Activated CD8-positive, alpha-beta T cell treated with anti-CD3 and anti-CD28 coated beads for 36 hours (primary cell): ENCODE measurements around the gene UBXN10. TPM values are rescaled to one million over a fixed set of nuclear protein-coding genes. Genes with fewer than 3 reads are reported as not detected.

Experiments used
- ATAC-seq: fragments of 200-7000 bp; cut with Tn5 transposase; one replicate; pipeline ENCODE4 v1.10.0; 2021; ENCODE audit warnings: mild to moderate bottlenecking, moderate library complexity
- CTCF ChIA-PET: fragments of 350-600 bp; sonication (Branson Sonifier 250); formaldehyde crosslinking; loops from one replicate; lab custom pipeline; 2021; ENCODE audit warnings: antibody characterized with exemption; lab: Charles Lee
- POLR2A ChIA-PET: fragments of 350-600 bp; sonication (Branson Sonifier 250); formaldehyde crosslinking; loops from one replicate; lab custom pipeline; 2021; ENCODE audit warnings: antibody characterized with exemption; lab: Charles Lee
- DNase-seq: peaks from one replicate; pipeline ENCODE4 v3.0.0-alpha.2; 2020
- H3K27ac Mint-ChIP-seq: one replicate; pipeline ENCODE4 v1.8.0; 2021; ENCODE audit warnings: mild to moderate bottlenecking, mixed read lengths
- H3K27me3 Mint-ChIP-seq: one replicate; pipeline ENCODE4 v1.8.0; 2021; ENCODE audit warnings: mixed read lengths
- H3K36me3 Mint-ChIP-seq: one replicate; pipeline ENCODE4 v1.8.0; 2021; ENCODE audit warnings: low read depth, mixed read lengths
- H3K4me1 Mint-ChIP-seq: one replicate; pipeline ENCODE4 v1.8.0; 2021; ENCODE audit warnings: low read depth, mixed read lengths
- H3K4me3 Mint-ChIP-seq: one replicate; pipeline ENCODE4 v1.8.0; 2021; ENCODE audit warnings: mild to moderate bottlenecking, moderate library complexity, mixed read lengths
- H3K9me3 Mint-ChIP-seq: one replicate; pipeline ENCODE4 v1.8.0; 2021; ENCODE audit warnings: mixed read lengths
- intact Hi-C: fragments of 100-400 bp; cut with micrococcal nuclease; formaldehyde crosslinking; loops from one replicate; pipeline ENCODE4 v1.10.0; 2022
- total RNA-seq, 2 experiments: library from RNA; stranded (reverse); gene quantifications; one replicate each; pipeline ENCODE4 v1.2.3, GENCODE V29; 2021
- TF ChIP-seq, protein P1 (sequence below): fragments of 200-600 bp; IDR thresholded peaks from one replicate; pipeline ENCODE4 v1.8.0; 2022; ENCODE audit warnings: antibody characterized with exemption, mild to moderate bottlenecking

UBXN10 gene
- total RNA-seq, 2 experiments from 2014 or later, result 0.34 to 0.45 TPM

DNA sequence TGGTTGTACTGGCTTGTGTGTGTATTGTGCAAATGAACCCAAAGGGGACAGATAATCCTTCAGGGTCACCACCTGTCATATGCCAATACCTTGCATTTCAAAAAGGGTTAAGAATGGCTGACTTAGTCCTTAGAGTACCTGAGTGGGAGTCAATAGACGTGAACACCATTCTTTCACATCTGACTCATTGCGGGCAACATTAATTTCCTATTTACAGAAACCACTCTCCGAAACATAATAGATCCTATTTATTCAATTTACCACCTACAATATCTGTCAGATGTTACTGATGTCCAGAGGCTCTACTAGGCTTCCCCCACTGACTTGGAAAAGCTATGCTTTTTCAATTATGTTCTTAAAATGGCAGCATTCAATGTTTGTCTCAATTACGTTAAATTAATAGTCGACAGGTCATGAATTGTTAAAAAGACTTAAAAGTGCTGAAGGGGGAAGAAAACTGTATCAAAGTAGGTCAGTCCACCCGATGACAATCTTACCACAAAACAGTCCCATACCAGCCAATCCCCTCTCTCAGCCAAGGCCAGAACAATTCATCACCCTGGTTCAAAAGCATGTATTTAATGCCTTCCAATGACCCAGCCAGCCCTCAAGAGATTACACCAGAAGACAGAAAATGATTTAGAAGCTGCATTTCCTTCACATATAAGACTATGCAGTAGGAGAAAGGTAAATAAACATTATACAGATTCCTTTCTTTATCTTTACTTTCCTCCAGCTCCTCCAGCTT, 49.1 kb downstream of the UBXN10 start:
- H3K4me1 Mint-ChIP-seq, result no peaks in the 10 kb centered on the region
- no peaks in the 10 kb centered on the region for H3K36me3 Mint-ChIP-seq
- H3K27ac Mint-ChIP-seq, result no peak overlapping the region
- TF ChIP-seq, protein P1, sequence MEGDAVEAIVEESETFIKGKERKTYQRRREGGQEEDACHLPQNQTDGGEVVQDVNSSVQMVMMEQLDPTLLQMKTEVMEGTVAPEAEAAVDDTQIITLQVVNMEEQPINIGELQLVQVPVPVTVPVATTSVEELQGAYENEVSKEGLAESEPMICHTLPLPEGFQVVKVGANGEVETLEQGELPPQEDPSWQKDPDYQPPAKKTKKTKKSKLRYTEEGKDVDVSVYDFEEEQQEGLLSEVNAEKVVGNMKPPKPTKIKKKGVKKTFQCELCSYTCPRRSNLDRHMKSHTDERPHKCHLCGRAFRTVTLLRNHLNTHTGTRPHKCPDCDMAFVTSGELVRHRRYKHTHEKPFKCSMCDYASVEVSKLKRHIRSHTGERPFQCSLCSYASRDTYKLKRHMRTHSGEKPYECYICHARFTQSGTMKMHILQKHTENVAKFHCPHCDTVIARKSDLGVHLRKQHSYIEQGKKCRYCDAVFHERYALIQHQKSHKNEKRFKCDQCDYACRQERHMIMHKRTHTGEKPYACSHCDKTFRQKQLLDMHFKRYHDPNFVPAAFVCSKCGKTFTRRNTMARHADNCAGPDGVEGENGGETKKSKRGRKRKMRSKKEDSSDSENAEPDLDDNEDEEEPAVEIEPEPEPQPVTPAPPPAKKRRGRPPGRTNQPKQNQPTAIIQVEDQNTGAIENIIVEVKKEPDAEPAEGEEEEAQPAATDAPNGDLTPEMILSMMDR, result no peak
- no peak for ATAC-seq
- intact Hi-C loops, result no loop called here
- ChIA-PET CTCF (interaction anchor here (1.0 to 2.3 kb wide), 5 partner anchors 15 to 77 kb away, joined by 3 to 8 read pairs (median 5); no protein-coding TSS in a partner anchor), POLR2A (no interaction called here)
- no peak for DNase-seq
- no peak overlapping the region for H3K4me3 Mint-ChIP-seq
- H3K27me3 Mint-ChIP-seq, result peaks cover 44% of the 10 kb centered on the region
- H3K9me3 Mint-ChIP-seq, result no peaks in the 10 kb centered on the region

DNA sequence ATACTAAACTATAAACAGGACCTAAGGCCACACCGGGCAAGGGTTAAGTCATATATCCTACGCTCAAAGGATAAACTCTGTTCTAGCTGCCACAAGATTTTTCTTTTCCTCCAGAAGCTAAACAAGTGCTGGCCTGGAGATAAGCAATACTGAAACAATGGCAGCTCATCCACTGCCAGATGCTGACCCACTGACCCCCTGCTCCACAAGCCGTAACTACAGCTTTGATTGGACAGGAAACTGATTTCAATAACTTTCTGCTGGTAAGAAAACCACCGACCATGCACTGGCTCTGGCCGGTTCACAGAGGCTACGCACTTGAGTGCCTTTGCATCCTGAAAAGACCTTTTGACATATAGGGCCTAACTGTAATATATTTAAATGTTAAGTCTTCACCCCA, 51.8 kb downstream of the UBXN10 start:
- H3K27ac Mint-ChIP-seq, result no peak overlapping the region
- H3K27me3 Mint-ChIP-seq, result peaks cover 55% of the 10 kb centered on the region
- H3K36me3 Mint-ChIP-seq, result no peaks in the 10 kb centered on the region
- TF ChIP-seq, protein P1, result no peak
- H3K4me1 Mint-ChIP-seq, result no peaks in the 10 kb centered on the region
- ChIA-PET CTCF (interaction anchor here (1.5 kb wide), 1 partner anchor 42 kb away, joined by 3 read pairs; no protein-coding TSS in a partner anchor), POLR2A (interaction anchor here (0.6 kb wide), 1 partner anchor 44 kb away, joined by 3 read pairs; no protein-coding TSS in a partner anchor)
- ATAC-seq (no peak), DNase-seq (no peak)
- no peak overlapping the region for H3K4me3 Mint-ChIP-seq
- intact Hi-C loops, result no loop called here
- no peaks in the 10 kb centered on the region for H3K9me3 Mint-ChIP-seq

DNA sequence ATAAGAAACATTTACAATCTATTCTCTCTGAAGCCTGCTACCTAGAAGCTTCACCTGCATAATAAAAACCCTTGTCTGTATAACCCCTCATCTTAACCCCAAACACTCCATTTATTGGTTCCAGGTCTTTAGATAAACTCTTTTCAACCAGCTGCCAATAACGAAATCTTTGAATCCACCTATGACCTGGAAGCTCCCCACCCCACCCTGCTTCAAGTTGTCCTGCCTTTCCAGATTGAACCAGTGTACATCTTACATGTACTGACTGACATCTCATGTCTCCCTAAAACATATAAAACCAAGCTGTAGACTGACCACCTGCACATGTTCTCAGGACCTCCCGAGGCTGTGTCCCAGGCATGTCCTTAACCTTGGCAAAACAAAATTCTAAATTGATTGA, 54.1 kb downstream of the UBXN10 start:
- Mint-ChIP-seq H3K27me3 (peaks cover 36% of the 10 kb centered on the region), H3K36me3 (no peaks in the 10 kb centered on the region), H3K27ac (no peak overlapping the region), H3K4me1 (no peaks in the 10 kb centered on the region), H3K9me3 (no peaks in the 10 kb centered on the region), H3K4me3 (no peak overlapping the region)
- CTCF ChIA-PET, result no interaction called here
- intact Hi-C loops, result no loop called here
- DNase-seq (no peak), ATAC-seq (no peak)
- TF ChIP-seq, protein P1, result no peak
- POLR2A ChIA-PET, result no interaction called here

DNA sequence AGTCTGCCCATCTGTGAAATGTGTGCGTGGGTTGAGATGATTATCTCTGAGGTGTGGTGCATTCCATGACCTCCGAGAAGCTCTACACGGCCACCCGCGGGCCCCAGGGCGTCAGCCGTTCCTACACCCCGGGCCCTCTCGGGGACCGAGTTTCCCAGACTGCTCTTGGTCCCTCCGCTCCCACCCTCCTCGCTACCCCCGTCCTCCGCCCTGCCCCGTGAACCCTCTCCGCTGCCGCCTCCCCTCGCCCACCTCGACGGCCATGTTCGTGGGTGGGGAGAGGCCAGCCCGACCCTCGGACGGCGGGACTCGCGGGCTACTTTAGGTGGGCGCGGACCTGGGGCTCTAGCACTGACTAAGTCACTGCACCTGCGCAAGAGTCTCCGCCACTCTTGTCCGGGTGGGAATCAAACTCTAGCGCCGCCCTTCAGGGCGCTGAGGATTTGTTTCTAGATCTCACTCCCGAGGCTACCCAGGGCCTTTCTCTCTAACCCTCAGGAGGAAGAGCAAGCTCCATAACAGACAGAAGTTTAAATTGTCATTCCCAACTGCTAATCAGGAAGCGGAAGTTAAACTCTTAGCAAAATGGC, 57.1 kb downstream of the UBXN10 start:
- TF ChIP-seq, protein P1, result no peak
- ChIA-PET POLR2A (interaction anchor here (0.5 to 1.1 kb wide), 2 partner anchors 10 to 1141 kb away, joined by 3 to 4 read pairs; no protein-coding TSS in a partner anchor), CTCF (interaction anchor here (1.0 kb wide), 1 partner anchor 119 kb away, joined by 3 read pairs; no protein-coding TSS in a partner anchor)
- no peak overlapping the region for H3K27ac Mint-ChIP-seq
- no peaks in the 10 kb centered on the region for H3K36me3 Mint-ChIP-seq
- no peak for ATAC-seq
- H3K4me3 Mint-ChIP-seq, result no peak overlapping the region
- peaks cover 29% of the 10 kb centered on the region for H3K27me3 Mint-ChIP-seq
- intact Hi-C loops, result no loop called here
- H3K9me3 Mint-ChIP-seq, result no peaks in the 10 kb centered on the region
- H3K4me1 Mint-ChIP-seq, result peaks cover under 1% of the 10 kb centered on the region
- DNase-seq, result no peak

Other genes with a start within 250 kb of the UBXN10 start
- not detected for gene PLA2G2A, start 206.5 kb upstream of the UBXN10 start, total RNA-seq
- gene PLA2G5, start 115.9 kb upstream of the UBXN10 start, total RNA-seq, result not detected
- gene PLA2G2D, start 66.6 kb upstream of the UBXN10 start, total RNA-seq, result not detected
- not detected for gene PLA2G2F, start 46.8 kb upstream of the UBXN10 start, total RNA-seq
- gene PLA2G2C, start 422 bp downstream of the UBXN10 start, total RNA-seq, result under 1 TPM; 0.29 to 0.59 TPM
- not detected for gene VWA5B1, start 104.8 kb downstream of the UBXN10 start, total RNA-seq